ENCODE data around the gene ELN. TPM values are rescaled to one million over a fixed set of nuclear protein-coding genes. Genes with fewer than 3 reads are reported as not detected.
A peak's percentile ranks its signal among the peaks of the same experiment; 100 is the strongest.

Gene ELN
- polyA plus RNA-seq, 1 experiment: 2.1 TPM

DNA sequence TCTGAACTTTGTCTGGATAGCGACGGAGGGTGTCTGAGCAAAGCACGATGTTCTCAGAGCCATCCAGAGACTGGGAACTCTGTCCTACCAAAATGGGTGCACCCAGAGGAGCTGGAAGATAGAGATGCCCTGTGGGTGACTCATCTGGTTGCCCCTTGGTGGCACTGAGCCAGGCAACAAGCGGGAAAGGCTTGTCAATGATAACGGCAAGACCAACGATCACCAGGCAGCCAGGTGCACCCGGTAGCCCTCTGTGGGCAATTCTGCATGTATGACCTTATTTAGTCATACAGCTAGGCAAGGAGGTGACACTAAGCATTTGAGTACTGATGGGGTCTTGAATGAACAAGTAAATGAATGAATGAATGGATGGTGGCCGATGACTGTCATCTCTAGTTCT lies 2.8 kb upstream of the ELN start:
- DNase-seq (ENCODE audit: low read depth, low spot score): no peak
- ChIA-PET CTCF (interaction anchor here (0.6 to 2.9 kb wide), 6 partner anchors 13 to 1817 kb away, joined by 3 to 38 read pairs (median 6); no protein-coding TSS in a partner anchor), POLR2A (no interaction called here)

GRCh38 chr7:74025730-74026129 lies 2.2 kb upstream of the ELN start:
- Histone ChIP-seq H3K27ac (ENCODE audit: low read depth, low read length) (no peak overlapping the region), H3K9me3 (ENCODE audit: control insufficient read depth, insufficient read depth, low read length) (no peaks in the 10 kb centered on the region), H3K4me3 (ENCODE audit: low read depth, low read length) (no peak overlapping the region), H3K27me3 (ENCODE audit: control insufficient read depth, insufficient read depth, low read length) (peaks cover 15% of the 10 kb centered on the region)
- POLR2A ChIA-PET: no interaction called here
- TF ChIP-seq, protein P1, sequence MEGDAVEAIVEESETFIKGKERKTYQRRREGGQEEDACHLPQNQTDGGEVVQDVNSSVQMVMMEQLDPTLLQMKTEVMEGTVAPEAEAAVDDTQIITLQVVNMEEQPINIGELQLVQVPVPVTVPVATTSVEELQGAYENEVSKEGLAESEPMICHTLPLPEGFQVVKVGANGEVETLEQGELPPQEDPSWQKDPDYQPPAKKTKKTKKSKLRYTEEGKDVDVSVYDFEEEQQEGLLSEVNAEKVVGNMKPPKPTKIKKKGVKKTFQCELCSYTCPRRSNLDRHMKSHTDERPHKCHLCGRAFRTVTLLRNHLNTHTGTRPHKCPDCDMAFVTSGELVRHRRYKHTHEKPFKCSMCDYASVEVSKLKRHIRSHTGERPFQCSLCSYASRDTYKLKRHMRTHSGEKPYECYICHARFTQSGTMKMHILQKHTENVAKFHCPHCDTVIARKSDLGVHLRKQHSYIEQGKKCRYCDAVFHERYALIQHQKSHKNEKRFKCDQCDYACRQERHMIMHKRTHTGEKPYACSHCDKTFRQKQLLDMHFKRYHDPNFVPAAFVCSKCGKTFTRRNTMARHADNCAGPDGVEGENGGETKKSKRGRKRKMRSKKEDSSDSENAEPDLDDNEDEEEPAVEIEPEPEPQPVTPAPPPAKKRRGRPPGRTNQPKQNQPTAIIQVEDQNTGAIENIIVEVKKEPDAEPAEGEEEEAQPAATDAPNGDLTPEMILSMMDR (IDR thresholded peaks at IDR 0.05; ENCODE audit: low read depth, low read length): no peak
- CTCF ChIA-PET: interaction anchor here (0.6 to 2.9 kb wide), 22 partner anchors 8 to 172 kb away, joined by 3 to 38 read pairs (median 6); no protein-coding TSS in a partner anchor
- DNase-seq (ENCODE audit: low read depth, low spot score): no peak

More for the DNA sequence above, 2.8 kb upstream of the ELN start:
- Histone ChIP-seq H3K4me3 (ENCODE audit: low read depth, low read length) (no peak overlapping the region), H3K27me3 (ENCODE audit: control insufficient read depth, insufficient read depth, low read length) (peaks cover 15% of the 10 kb centered on the region), H3K27ac (ENCODE audit: low read depth, low read length) (no peak overlapping the region), H3K9me3 (ENCODE audit: control insufficient read depth, insufficient read depth, low read length) (no peaks in the 10 kb centered on the region)
- TF ChIP-seq, protein P1 (IDR thresholded peaks at IDR 0.05; ENCODE audit: low read depth, low read length): no peak

GRCh38 chr7:74026406-74026902 lies 1.5 kb upstream of the ELN start:
- Histone ChIP-seq H3K27ac (ENCODE audit: low read depth, low read length) (no peak overlapping the region), H3K27me3 (ENCODE audit: control insufficient read depth, insufficient read depth, low read length) (peaks cover 15% of the 10 kb centered on the region), H3K9me3 (ENCODE audit: control insufficient read depth, insufficient read depth, low read length) (no peaks in the 10 kb centered on the region), H3K4me3 (ENCODE audit: low read depth, low read length) (no peak overlapping the region)
- DNase-seq (ENCODE audit: low read depth, low spot score): no peak
- ChIA-PET POLR2A (interaction anchor here (0.6 to 1.0 kb wide), 2 partner anchors 27 to 393 kb away, joined by 4 to 5 read pairs; no protein-coding TSS in a partner anchor), CTCF (interaction anchor here (0.6 to 2.9 kb wide), 48 partner anchors 9 to 420 kb away, joined by 3 to 38 read pairs (median 4); no protein-coding TSS in a partner anchor)
- TF ChIP-seq, protein P1 (IDR thresholded peaks at IDR 0.05; ENCODE audit: low read depth, low read length): no peak

DNA sequence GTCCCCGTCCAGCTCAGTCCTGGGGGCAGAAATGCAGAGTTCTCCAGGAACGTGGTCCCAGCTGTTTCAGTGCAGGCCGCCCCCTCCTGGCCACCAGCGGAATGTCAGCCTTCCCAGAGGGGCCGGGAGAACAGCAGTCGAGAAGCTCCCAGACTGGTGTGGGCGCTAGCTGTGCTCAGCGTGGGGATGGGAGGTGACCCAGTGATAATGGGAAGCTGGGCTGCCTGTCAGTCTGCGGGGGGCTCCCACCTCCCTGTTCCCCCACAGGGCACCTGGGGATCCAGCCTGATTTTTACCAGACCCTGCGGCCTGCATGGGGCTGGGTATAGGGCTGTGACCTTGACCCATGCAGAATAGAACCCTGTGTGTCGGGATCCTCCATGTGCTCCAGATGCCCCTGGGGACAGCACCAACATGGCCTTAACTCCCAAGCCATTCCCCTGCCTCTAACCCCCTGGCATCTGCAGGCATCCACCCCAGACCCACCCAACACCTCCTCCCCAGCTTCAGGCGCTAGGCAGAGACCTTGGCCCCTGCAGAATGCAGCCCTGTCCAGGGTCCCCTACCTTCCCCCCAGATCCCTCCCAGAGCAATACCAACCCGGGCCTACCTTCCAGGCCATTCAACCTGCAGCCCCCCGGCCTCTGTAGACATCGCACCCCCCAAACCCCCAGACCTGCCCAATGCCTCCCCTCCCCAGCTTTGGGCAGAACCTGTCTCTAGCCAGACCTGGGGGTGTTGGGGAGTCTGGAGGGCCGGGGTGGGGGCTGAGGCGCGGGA lies 880 bp upstream of the ELN start:
- DNase-seq (ENCODE audit: low read depth, low spot score): no peak
- ChIA-PET CTCF (interaction anchor here (0.5 to 2.9 kb wide), 52 partner anchors 9 to 420 kb away, joined by 3 to 38 read pairs (median 4); no protein-coding TSS in a partner anchor), POLR2A (interaction anchor here (0.5 to 1.0 kb wide), 3 partner anchors 28 to 393 kb away, joined by 3 to 5 read pairs (median 4); no protein-coding TSS in a partner anchor)
- H3K27me3 ChIP-seq (ENCODE audit: control insufficient read depth, insufficient read depth, low read length): peaks cover 15% of the 10 kb centered on the region
- TF ChIP-seq, protein P1 (IDR thresholded peaks at IDR 0.05; ENCODE audit: low read depth, low read length): peak; percentile 93
- H3K27ac ChIP-seq (ENCODE audit: low read depth, low read length): no peak overlapping the region
- H3K9me3 ChIP-seq (ENCODE audit: control insufficient read depth, insufficient read depth, low read length): no peaks in the 10 kb centered on the region
- H3K4me3 ChIP-seq (ENCODE audit: low read depth, low read length): no peak overlapping the region
